GM18511 (cell line): ENCODE results near the gene MEST.
A peak's percentile ranks its signal among the peaks of the same experiment; 100 is the strongest.
"Not testable (repeated sequence)": the region's sequence is repeated elsewhere in the genome, so short reads cannot be mapped to it uniquely, and the experiment has no call there.

Experiments used
- ATAC-seq: cut with Tn5 transposase; IDR thresholded peaks from one replicate; pipeline ENCODE4 v1.9.1; 2021; ENCODE audit warnings: mild to moderate bottlenecking, moderate library complexity; ENCODE audit not compliant: unreplicated experiment

The MEST gene

GRCh38 chr7:130483031-130483430, 8.9 kb upstream of the MEST start:
- no peak for ATAC-seq

- no peak for ATAC-seq
Measured at GRCh38 chr7:130485734-130486113, 6.2 kb upstream of the MEST start.

- ATAC-seq, result peak; percentile 69
Measured at GRCh38 chr7:130486114-130486953, 5.6 kb upstream of the MEST start.

- no peak for ATAC-seq
Measured at GRCh38 chr7:130486954-130487436, 4.9 kb upstream of the MEST start.

- ATAC-seq, result no peak
Measured at GRCh38 chr7:130488392-130489139, 3.3 kb upstream of the MEST start.

GRCh38 chr7:130489140-130489983, 2.5 kb upstream of the MEST start:
- ATAC-seq, result no peak

- no peak for ATAC-seq
Measured at GRCh38 chr7:130490311-130490791, 1.5 kb upstream of the MEST start.

- ATAC-seq, result no peak
Measured at GRCh38 chr7:130490888-130491804, 739 bp upstream of the MEST start.

- ATAC-seq, result no peak
Measured at GRCh38 chr7:130492523-130493274, 814 bp downstream of the MEST start.

GRCh38 chr7:130493275-130493873, 1.5 kb downstream of the MEST start:
- ATAC-seq, result no peak

GRCh38 chr7:130494431-130494858, 2.6 kb downstream of the MEST start:
- no peak for ATAC-seq

GRCh38 chr7:130500463-130500862, 8.6 kb downstream of the MEST start:
- ATAC-seq, result no peak

- ATAC-seq, result no peak
Measured at GRCh38 chr7:130500910-130501309, 9.0 kb downstream of the MEST start.

- ATAC-seq, result no peak
Measured at GRCh38 chr7:130505753-130506152, 13.9 kb downstream of the MEST start.

- ATAC-seq, result no peak
Measured at GRCh38 chr7:130506358-130506757, 14.5 kb downstream of the MEST start.

GRCh38 chr7:130512038-130512437, 20.2 kb downstream of the MEST start:
- ATAC-seq, result not testable (repeated sequence)

- no peak for ATAC-seq
Measured at GRCh38 chr7:130513447-130513846, 21.6 kb downstream of the MEST start.

GRCh38 chr7:130515315-130516040, 23.6 kb downstream of the MEST start:
- ATAC-seq, result no peak
